SK-N-SH (cell line): ENCODE measurements around the gene BMP2K. TPM values are rescaled to one million over a fixed set of nuclear protein-coding genes. Genes with fewer than 3 reads are reported as not detected.

ENCODE experiments used
- CTCF ChIA-PET: fragments of 300-600, 350-600 bp; formaldehyde crosslinking; extraction: SDS; loops from one replicate; lab custom pipeline; 2021; lab: Yijun Ruan, JAX
- POLR2A ChIA-PET: fragments of 350-600 bp; sonication (Branson Sonifier 250); formaldehyde crosslinking; extraction: SDS; loops from one replicate; lab custom pipeline; 2020; ENCODE audit warnings: antibody characterized with exemption, inconsistent platforms; lab: Yijun Ruan, JAX
- DNase-seq: peaks from one replicate; pipeline ENCODE4 v3.0.0; 2012
- H2AFZ ChIP-seq: fragments of 200-600 bp; sonication (generic); 2 replicates; pipeline ENCODE4 v1.8.1; 2016; ENCODE audit warnings: antibody characterized with exemption, mild to moderate bottlenecking, low read depth
- H3F3A ChIP-seq: fragments of 200-600 bp; sonication (generic); replicated peaks from 2 replicates; pipeline ENCODE3; 2016; ENCODE audit warnings: antibody characterized with exemption, mild to moderate bottlenecking; ENCODE audit not compliant: insufficient read depth
- H3K27ac ChIP-seq, 2 experiments: fragments of 200-500 bp in 1 of 2; fragments of 200-600 bp in 1 of 2; sonication (Bioruptor generic) in 1 of 2; sonication (generic), shearing (Covaris generic) in 1 of 2; 2 replicates each; pipeline versions ENCODE4 v1.5.1 to v1.6.1; 2014 to 2016; ENCODE audit warnings: low read depth in 2 of 2, inconsistent platforms in 1 of 2, low read length in 1 of 2, mild to moderate bottlenecking in 1 of 2, mixed read lengths in 1 of 2
- H3K27me3 ChIP-seq: fragments of 200-600 bp; sonication (generic), shearing (Covaris generic); 2 replicates; pipeline ENCODE4 v1.6.1; 2016; ENCODE audit warnings: mixed run types; ENCODE audit not compliant: insufficient read depth
- H3K36me3 ChIP-seq, 2 experiments: fragments of 200-500 bp in 1 of 2; fragments of 200-600 bp in 1 of 2; sonication (Bioruptor generic) in 1 of 2; sonication (generic) in 1 of 2; replicated peaks in 1 of 2; 2 replicates each; pipeline versions ENCODE3 to v1.5.1; 2014 to 2016; ENCODE audit warnings: low read length in 1 of 2, mild to moderate bottlenecking in 1 of 2; ENCODE audit not compliant: insufficient read depth in 2 of 2, control insufficient read depth in 1 of 2
- H3K4me1 ChIP-seq, 2 experiments: fragments of 200-500 bp in 1 of 2; fragments of 200-600 bp in 1 of 2; sonication (Bioruptor generic) in 1 of 2; sonication (generic), shearing (Covaris generic) in 1 of 2; 2 replicates each; pipeline versions ENCODE4 v1.5.1 to v1.6.1; 2014 to 2016; ENCODE audit warnings: low read depth in 1 of 2, low read length in 1 of 2, mixed run types in 1 of 2; ENCODE audit not compliant: insufficient read depth in 2 of 2, control insufficient read depth in 1 of 2
- H3K4me2 ChIP-seq: fragments of 200-600 bp; sonication (generic), shearing (Covaris generic); 2 replicates; pipeline ENCODE4 v1.6.1; 2017; ENCODE audit warnings: mixed run types
- H3K4me3 ChIP-seq, 2 experiments: fragments of 200-500 bp in 1 of 2; fragments of 200-600 bp in 1 of 2; sonication (Bioruptor generic) in 1 of 2; sonication (generic), shearing (Covaris generic) in 1 of 2; 2 replicates each; pipeline versions ENCODE4 v1.5.1 to v1.8.1; 2014 to 2016; ENCODE audit warnings: low read depth in 2 of 2, inconsistent platforms in 1 of 2, low read length in 1 of 2, mild to moderate bottlenecking in 1 of 2, mixed read lengths in 1 of 2, moderate library complexity in 1 of 2
- H3K79me2 ChIP-seq: fragments of 200-600 bp; sonication (generic); 2 replicates; pipeline ENCODE4 v1.8.1; 2017; ENCODE audit warnings: mild to moderate bottlenecking; ENCODE audit not compliant: insufficient read depth
- H3K9ac ChIP-seq: fragments of 200-600 bp; sonication (generic); 2 replicates; pipeline ENCODE4 v1.6.1; 2017; ENCODE audit warnings: mixed run types
- H3K9me2 ChIP-seq: fragments of 200-600 bp; sonication (generic); 2 replicates; pipeline ENCODE4 v1.6.1; 2017; ENCODE audit warnings: mixed run types
- H3K9me3 ChIP-seq: fragments of 200-600 bp; sonication (generic); 2 replicates; pipeline ENCODE4 v1.6.1; 2017; ENCODE audit warnings: mixed run types, mild to moderate bottlenecking, moderate library complexity
- H4K20me1 ChIP-seq: fragments of 200-600 bp; sonication (generic); 2 replicates; pipeline ENCODE4 v1.6.1; 2017; ENCODE audit warnings: mild to moderate bottlenecking, mixed run types; ENCODE audit not compliant: insufficient read depth
- ELF1 ChIP-seq: IDR thresholded peaks from 2 replicates; pipeline ENCODE4 v1.4.0; 2012
- EP300 ChIP-seq, 2 experiments: IDR thresholded peaks; 2 replicates each; pipeline versions ENCODE4 v1.4.0 to v1.6.1; 2012; ENCODE audit warnings: borderline replicate concordance in 1 of 2, low read depth in 1 of 2, low read length in 1 of 2
- EZH2phosphoT487 ChIP-seq: fragments of 200-600 bp; sonication (generic); IDR thresholded peaks from 2 replicates; pipeline ENCODE4 v1.6.1; 2017; ENCODE audit warnings: low read depth, mixed run types, mild to moderate bottlenecking, antibody characterized with exemption, moderate library complexity, borderline replicate concordance
- GABPA ChIP-seq: IDR thresholded peaks from 2 replicates; pipeline ENCODE4 v1.4.0; 2012; ENCODE audit warnings: low read depth, mild to moderate bottlenecking
- MEF2A ChIP-seq: IDR thresholded peaks from 2 replicates; pipeline ENCODE4 v1.4.0; 2012; ENCODE audit warnings: low read depth, borderline replicate concordance
- MXI1 ChIP-seq: IDR thresholded peaks from 2 replicates; pipeline ENCODE4 v1.6.1; 2012; ENCODE audit warnings: mild to moderate bottlenecking, low read depth, low read length, improper control_type of control experiment
- NFIC ChIP-seq: IDR thresholded peaks from 2 replicates; pipeline ENCODE4 v1.4.0; 2012; ENCODE audit warnings: borderline replicate concordance
- NRF1 ChIP-seq: IDR thresholded peaks from 2 replicates; pipeline ENCODE4 v1.6.1; 2012; ENCODE audit warnings: low read depth, mild to moderate bottlenecking, low read length
- RAD21 ChIP-seq: IDR thresholded peaks from 2 replicates; pipeline ENCODE4 v1.6.1; 2012; ENCODE audit warnings: mild to moderate bottlenecking, low read length
- RCOR1 ChIP-seq: fragments of 150-350 bp; IDR thresholded peaks from 2 replicates; pipeline ENCODE4 v1.6.1; 2017; ENCODE audit warnings: antibody characterized with exemption, low read length
- RFX5 ChIP-seq: IDR thresholded peaks from 2 replicates; pipeline ENCODE4 v1.6.1; 2012; ENCODE audit warnings: mild to moderate bottlenecking, improper control_type of control experiment, low read length
- SIN3A ChIP-seq: IDR thresholded peaks from 2 replicates; pipeline ENCODE4 v1.6.1; 2012; ENCODE audit warnings: low read depth, mild to moderate bottlenecking, low read length, moderate library complexity, borderline replicate concordance
- SMC3 ChIP-seq: IDR thresholded peaks from 2 replicates; pipeline ENCODE4 v1.6.1; 2012; ENCODE audit warnings: low read depth, low read length, improper control_type of control experiment
- TAF1 ChIP-seq: IDR thresholded peaks from 2 replicates; pipeline ENCODE4 v1.6.1; 2012; ENCODE audit warnings: low read depth, mild to moderate bottlenecking, low read length, moderate library complexity, borderline replicate concordance
- TCF12 ChIP-seq: IDR thresholded peaks from 2 replicates; pipeline ENCODE4 v1.4.0; 2012
- TEAD4 ChIP-seq: IDR thresholded peaks from 2 replicates; pipeline ENCODE4 v1.4.0; 2012; ENCODE audit warnings: mild to moderate bottlenecking, borderline replicate concordance; ENCODE audit not compliant: insufficient read depth
- YY1 ChIP-seq: IDR thresholded peaks from 2 replicates; pipeline ENCODE4 v1.4.0; 2012; ENCODE audit warnings: low read depth, mild to moderate bottlenecking
- polyA plus RNA-seq, 3 experiments: library from polyadenylated mRNA; depleted of rRNA; stranded (reverse); fragments of >200 nt; gene quantifications; 2 replicates each; pipeline ENCODE4 v1.2.3, GENCODE V29; 2012
- TF ChIP-seq, protein P1 (sequence below): fragments of 150-350 bp; IDR thresholded peaks from 2 replicates; pipeline ENCODE4 v1.6.1; 2016; ENCODE audit warnings: mild to moderate bottlenecking, low read depth, low read length
- TF ChIP-seq, protein P2 (sequence below): IDR thresholded peaks from 2 replicates; pipeline ENCODE4 v1.6.1; 2012; ENCODE audit warnings: mild to moderate bottlenecking, low read depth, low read length, moderate library complexity
- TF ChIP-seq, protein P3 (sequence below): fragments of 200-600 bp; sonication (generic); IDR thresholded peaks from 2 replicates; pipeline ENCODE4 v1.6.1; 2017; ENCODE audit warnings: antibody characterized with exemption, mild to moderate bottlenecking, moderate library complexity

The BMP2K gene
- polyA plus RNA-seq, 1 of the 3 experiments (the other 2 are of a cell fraction) = 7.2 TPM

DNA sequence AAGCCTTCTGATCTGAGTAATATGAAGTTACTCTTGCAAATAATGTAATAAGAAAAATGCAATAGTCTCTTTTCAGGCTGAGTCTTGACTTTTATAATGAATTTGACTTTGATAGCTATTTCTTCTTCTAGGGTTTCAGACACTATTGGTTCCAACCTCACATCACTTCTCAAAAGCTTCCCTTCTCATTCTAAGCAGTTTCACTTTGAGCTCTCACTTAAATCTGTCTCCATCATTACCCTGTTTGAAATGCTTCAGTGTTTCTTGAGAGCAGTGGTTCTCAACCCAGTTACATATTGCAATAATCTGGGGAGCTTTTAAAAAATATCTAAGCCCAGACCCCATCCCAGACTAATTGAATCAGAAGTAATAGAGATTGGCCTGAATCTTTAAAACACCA is 40.5 kb upstream of the BMP2K start:
- CTCF ChIA-PET = interaction anchor here (0.7 to 1.1 kb wide), 3 partner anchors 11 to 54 kb away, joined by 3 read pairs; no protein-coding TSS in a partner anchor

More for the DNA sequence above, 40.5 kb upstream of the BMP2K start:
- Histone ChIP-seq H4K20me1 (no peaks in the 10 kb centered on the region), H3K4me1 (no peaks in the 10 kb centered on the region), H2AFZ (no peak overlapping the region), H3K79me2 (no peaks in the 10 kb centered on the region), H3F3A (no peaks in the 10 kb centered on the region), H3K36me3 (no peaks in the 10 kb centered on the region), H3K27me3 (no peaks in the 10 kb centered on the region), H3K4me3 (no peak overlapping the region), H3K4me2 (no peak overlapping the region), H3K27ac (no peak overlapping the region), H3K9me2 (no peaks in the 10 kb centered on the region), H3K9me3 (peaks cover 4% of the 10 kb centered on the region; the same call in 1 of the 2 replicates), H3K9ac (no peak overlapping the region)
- TF ChIP-seq, protein P1, sequence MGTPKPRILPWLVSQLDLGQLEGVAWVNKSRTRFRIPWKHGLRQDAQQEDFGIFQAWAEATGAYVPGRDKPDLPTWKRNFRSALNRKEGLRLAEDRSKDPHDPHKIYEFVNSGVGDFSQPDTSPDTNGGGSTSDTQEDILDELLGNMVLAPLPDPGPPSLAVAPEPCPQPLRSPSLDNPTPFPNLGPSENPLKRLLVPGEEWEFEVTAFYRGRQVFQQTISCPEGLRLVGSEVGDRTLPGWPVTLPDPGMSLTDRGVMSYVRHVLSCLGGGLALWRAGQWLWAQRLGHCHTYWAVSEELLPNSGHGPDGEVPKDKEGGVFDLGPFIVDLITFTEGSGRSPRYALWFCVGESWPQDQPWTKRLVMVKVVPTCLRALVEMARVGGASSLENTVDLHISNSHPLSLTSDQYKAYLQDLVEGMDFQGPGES = no peak
- TF ChIP-seq YY1 = no peak
- TF ChIP-seq NFIC = no peak
- no peak for TF ChIP-seq RFX5
- TF ChIP-seq MXI1 = no peak
- TF ChIP-seq EP300 (IDR thresholded peaks at IDR 0.05; ENCODE audit: borderline replicate concordance in 1 of 2, low read depth in 1 of 2, low read length in 1 of 2) = no peak
- no peak for TF ChIP-seq RAD21
- TF ChIP-seq TCF12 = no peak
- TF ChIP-seq RCOR1 = no peak
- no peak for TF ChIP-seq GABPA
- no peak for TF ChIP-seq TAF1
- TF ChIP-seq ELF1 = no peak
- no peak for TF ChIP-seq EZH2phosphoT487
- TF ChIP-seq, protein P2, sequence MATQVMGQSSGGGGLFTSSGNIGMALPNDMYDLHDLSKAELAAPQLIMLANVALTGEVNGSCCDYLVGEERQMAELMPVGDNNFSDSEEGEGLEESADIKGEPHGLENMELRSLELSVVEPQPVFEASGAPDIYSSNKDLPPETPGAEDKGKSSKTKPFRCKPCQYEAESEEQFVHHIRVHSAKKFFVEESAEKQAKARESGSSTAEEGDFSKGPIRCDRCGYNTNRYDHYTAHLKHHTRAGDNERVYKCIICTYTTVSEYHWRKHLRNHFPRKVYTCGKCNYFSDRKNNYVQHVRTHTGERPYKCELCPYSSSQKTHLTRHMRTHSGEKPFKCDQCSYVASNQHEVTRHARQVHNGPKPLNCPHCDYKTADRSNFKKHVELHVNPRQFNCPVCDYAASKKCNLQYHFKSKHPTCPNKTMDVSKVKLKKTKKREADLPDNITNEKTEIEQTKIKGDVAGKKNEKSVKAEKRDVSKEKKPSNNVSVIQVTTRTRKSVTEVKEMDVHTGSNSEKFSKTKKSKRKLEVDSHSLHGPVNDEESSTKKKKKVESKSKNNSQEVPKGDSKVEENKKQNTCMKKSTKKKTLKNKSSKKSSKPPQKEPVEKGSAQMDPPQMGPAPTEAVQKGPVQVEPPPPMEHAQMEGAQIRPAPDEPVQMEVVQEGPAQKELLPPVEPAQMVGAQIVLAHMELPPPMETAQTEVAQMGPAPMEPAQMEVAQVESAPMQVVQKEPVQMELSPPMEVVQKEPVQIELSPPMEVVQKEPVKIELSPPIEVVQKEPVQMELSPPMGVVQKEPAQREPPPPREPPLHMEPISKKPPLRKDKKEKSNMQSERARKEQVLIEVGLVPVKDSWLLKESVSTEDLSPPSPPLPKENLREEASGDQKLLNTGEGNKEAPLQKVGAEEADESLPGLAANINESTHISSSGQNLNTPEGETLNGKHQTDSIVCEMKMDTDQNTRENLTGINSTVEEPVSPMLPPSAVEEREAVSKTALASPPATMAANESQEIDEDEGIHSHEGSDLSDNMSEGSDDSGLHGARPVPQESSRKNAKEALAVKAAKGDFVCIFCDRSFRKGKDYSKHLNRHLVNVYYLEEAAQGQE = no peak
- TF ChIP-seq SIN3A = no peak
- TF ChIP-seq NRF1 = no peak
- no peak for TF ChIP-seq SMC3
- TF ChIP-seq TEAD4 = no peak
- no peak for TF ChIP-seq MEF2A
- TF ChIP-seq, protein P3, sequence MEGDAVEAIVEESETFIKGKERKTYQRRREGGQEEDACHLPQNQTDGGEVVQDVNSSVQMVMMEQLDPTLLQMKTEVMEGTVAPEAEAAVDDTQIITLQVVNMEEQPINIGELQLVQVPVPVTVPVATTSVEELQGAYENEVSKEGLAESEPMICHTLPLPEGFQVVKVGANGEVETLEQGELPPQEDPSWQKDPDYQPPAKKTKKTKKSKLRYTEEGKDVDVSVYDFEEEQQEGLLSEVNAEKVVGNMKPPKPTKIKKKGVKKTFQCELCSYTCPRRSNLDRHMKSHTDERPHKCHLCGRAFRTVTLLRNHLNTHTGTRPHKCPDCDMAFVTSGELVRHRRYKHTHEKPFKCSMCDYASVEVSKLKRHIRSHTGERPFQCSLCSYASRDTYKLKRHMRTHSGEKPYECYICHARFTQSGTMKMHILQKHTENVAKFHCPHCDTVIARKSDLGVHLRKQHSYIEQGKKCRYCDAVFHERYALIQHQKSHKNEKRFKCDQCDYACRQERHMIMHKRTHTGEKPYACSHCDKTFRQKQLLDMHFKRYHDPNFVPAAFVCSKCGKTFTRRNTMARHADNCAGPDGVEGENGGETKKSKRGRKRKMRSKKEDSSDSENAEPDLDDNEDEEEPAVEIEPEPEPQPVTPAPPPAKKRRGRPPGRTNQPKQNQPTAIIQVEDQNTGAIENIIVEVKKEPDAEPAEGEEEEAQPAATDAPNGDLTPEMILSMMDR = no peak
- DNase-seq = no peak
- POLR2A ChIA-PET = no interaction called here
